ENCODE data around the gene MICU1.

MICU1 gene

DNA sequence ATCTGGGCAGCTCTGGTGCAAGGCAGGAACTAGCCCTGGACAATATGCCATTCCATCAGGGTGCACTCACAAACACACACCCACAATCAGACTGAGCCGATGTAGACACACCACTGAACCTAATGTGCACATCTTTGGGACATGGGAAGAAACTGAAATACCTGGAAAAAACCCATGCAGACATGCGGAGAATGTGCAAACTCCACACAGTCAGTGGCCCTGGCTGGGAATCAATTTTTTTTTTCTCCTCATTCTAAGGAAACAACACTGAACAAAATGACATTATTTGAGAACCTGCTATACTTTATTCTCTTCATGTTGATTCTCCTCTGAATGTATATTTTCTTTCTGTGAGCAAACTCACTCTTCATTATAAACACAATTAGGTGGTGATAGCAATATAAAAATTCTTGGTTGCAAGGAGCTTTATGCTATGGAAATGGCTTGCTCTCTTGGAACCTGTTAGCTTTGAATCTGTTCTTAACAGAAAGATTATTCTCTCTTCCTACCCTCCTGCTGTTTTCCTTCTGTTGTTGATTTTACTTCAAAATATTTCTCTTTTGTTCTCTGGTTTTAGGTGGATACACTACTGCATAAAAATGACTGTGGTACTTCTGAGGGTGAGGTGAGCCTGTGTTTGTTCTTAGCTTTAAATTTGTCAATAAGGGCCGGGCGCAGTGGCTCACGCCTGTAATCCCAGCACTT, 33.0 kb upstream of the MICU1 start:
- no peak overlapping the region for H3K4me2 ChIP-seq
- H2AFZ ChIP-seq (ENCODE audit: low read depth) = no peak overlapping the region
- H3K79me2 ChIP-seq (ENCODE audit: insufficient read depth, low read depth) = no peaks in the 10 kb centered on the region
- H3K27ac ChIP-seq = no peak overlapping the region
- H3K4me3 ChIP-seq (IDR thresholded peaks at IDR 0.05; ENCODE audit: insufficient read depth, low read depth, low read length) = no peak overlapping the region
- no peaks in the 10 kb centered on the region for H4K20me1 ChIP-seq (ENCODE audit: insufficient read depth)
- no peak for TF ChIP-seq CTCF (conservative IDR thresholded peaks at IDR 0.05; ENCODE audit: low read depth, low read length)
- H3K36me3 ChIP-seq (ENCODE audit: insufficient read depth) = no peaks in the 10 kb centered on the region
- H3K27me3 ChIP-seq (ENCODE audit: insufficient read depth, low read depth) = no peaks in the 10 kb centered on the region
- H3K4me1 ChIP-seq (ENCODE audit: low read depth, poor library complexity, severe bottlenecking) = no peaks in the 10 kb centered on the region
- H3K9ac ChIP-seq = no peak overlapping the region

GRCh38 chr10:72654720-72655119, 28.8 kb upstream of the MICU1 start:
- Histone ChIP-seq H3K27ac (no peak overlapping the region), H3K36me3 (ENCODE audit: insufficient read depth) (no peaks in the 10 kb centered on the region), H4K20me1 (ENCODE audit: insufficient read depth) (no peaks in the 10 kb centered on the region), H3K4me3 (IDR thresholded peaks at IDR 0.05; ENCODE audit: insufficient read depth, low read depth, low read length) (no peak overlapping the region), H3K27me3 (ENCODE audit: insufficient read depth, low read depth) (no peaks in the 10 kb centered on the region), H3K4me2 (no peak overlapping the region), H2AFZ (ENCODE audit: low read depth) (no peak overlapping the region), H3K4me1 (ENCODE audit: low read depth, poor library complexity, severe bottlenecking) (no peaks in the 10 kb centered on the region), H3K79me2 (ENCODE audit: insufficient read depth, low read depth) (no peaks in the 10 kb centered on the region), H3K9ac (no peak overlapping the region)
- TF ChIP-seq CTCF (conservative IDR thresholded peaks at IDR 0.05; ENCODE audit: low read depth, low read length) = no peak

DNA sequence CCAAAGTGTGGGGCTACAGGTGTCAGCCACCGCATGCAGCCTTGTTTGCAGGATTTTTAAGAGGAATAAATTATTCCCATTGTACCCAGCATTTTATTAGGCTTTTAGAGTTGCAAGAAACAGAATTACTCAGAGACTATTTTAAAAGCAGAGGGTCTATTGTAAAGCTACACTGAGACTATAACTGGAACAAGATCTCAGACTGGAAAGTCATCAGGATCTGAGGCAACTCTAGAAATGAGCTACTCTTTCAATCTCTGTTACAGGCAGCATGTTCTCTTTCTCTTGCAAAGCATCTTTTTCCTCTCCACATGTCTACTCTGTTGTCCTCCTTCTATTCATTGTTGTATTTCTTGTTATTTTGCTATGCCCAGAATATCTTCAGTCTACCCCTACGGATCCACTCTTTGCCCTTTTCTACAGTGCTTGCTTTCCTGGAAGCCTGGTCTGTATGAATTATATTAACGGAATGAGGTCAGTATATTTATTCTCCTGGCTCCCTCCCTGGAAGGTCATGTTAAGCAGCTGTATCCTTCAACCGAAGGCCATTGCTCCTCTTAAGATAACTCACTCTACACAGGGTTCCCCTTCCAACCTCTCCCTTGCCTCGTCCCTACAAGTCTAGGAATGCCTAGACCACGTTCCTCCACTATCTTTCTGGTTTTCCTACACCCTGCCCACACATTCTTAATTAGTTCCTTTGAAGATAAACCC, 27.7 kb upstream of the MICU1 start:
- Histone ChIP-seq H2AFZ (ENCODE audit: low read depth) (no peak overlapping the region), H3K36me3 (ENCODE audit: insufficient read depth) (no peaks in the 10 kb centered on the region), H3K4me2 (no peak overlapping the region), H3K27me3 (ENCODE audit: insufficient read depth, low read depth) (no peaks in the 10 kb centered on the region), H3K27ac (no peak overlapping the region), H3K9ac (no peak overlapping the region), H4K20me1 (ENCODE audit: insufficient read depth) (no peaks in the 10 kb centered on the region), H3K4me1 (ENCODE audit: low read depth, poor library complexity, severe bottlenecking) (no peaks in the 10 kb centered on the region), H3K4me3 (IDR thresholded peaks at IDR 0.05; ENCODE audit: insufficient read depth, low read depth, low read length) (no peak overlapping the region), H3K79me2 (ENCODE audit: insufficient read depth, low read depth) (no peaks in the 10 kb centered on the region)
- no peak for TF ChIP-seq CTCF (conservative IDR thresholded peaks at IDR 0.05; ENCODE audit: low read depth, low read length)

DNA sequence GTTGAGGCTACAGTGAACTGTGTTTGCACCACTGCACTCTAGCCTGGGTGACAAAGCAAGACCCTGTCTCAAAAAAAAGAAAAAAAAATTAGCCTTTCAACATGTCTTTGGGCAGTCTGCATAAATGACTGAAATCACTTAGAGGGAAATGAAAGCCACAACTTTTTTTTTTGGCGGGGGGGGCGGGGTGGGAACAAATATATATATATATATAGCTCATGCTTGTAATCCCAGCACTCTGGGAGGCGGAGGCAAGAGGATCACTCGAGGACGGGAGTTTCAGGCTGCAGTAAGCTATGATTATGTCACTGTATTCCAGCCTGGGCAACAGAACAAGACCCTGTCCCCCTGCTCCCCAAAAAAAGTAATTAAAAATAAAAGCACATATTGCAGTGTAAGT, 23.4 kb upstream of the MICU1 start:
- no peak overlapping the region for H3K4me3 ChIP-seq (IDR thresholded peaks at IDR 0.05; ENCODE audit: insufficient read depth, low read depth, low read length)
- H3K36me3 ChIP-seq (ENCODE audit: insufficient read depth) = no peaks in the 10 kb centered on the region

More for the DNA sequence above, 23.4 kb upstream of the MICU1 start:
- no peaks in the 10 kb centered on the region for H3K79me2 ChIP-seq (ENCODE audit: insufficient read depth, low read depth)
- H4K20me1 ChIP-seq (ENCODE audit: insufficient read depth) = no peaks in the 10 kb centered on the region
- H3K27ac ChIP-seq = no peak overlapping the region
- H3K4me2 ChIP-seq = no peak overlapping the region
- H3K27me3 ChIP-seq (ENCODE audit: insufficient read depth, low read depth) = no peaks in the 10 kb centered on the region
- no peak overlapping the region for H3K9ac ChIP-seq
- H2AFZ ChIP-seq (ENCODE audit: low read depth) = no peak overlapping the region
- no peaks in the 10 kb centered on the region for H3K4me1 ChIP-seq (ENCODE audit: low read depth, poor library complexity, severe bottlenecking)
- no peak for TF ChIP-seq CTCF (conservative IDR thresholded peaks at IDR 0.05; ENCODE audit: low read depth, low read length)

Measured in KMS-11 (cell line).